ENCODE data around the gene PIGV.

Gene PIGV

GRCh38 chr1:26787706-26788514, at the start of gene PIGV:
Gene PIGV (plus strand): TSS chr1:26787950. CDS start chr1:26790816, 2,866 bp downstream.
- no peak for DNase-seq

DNA sequence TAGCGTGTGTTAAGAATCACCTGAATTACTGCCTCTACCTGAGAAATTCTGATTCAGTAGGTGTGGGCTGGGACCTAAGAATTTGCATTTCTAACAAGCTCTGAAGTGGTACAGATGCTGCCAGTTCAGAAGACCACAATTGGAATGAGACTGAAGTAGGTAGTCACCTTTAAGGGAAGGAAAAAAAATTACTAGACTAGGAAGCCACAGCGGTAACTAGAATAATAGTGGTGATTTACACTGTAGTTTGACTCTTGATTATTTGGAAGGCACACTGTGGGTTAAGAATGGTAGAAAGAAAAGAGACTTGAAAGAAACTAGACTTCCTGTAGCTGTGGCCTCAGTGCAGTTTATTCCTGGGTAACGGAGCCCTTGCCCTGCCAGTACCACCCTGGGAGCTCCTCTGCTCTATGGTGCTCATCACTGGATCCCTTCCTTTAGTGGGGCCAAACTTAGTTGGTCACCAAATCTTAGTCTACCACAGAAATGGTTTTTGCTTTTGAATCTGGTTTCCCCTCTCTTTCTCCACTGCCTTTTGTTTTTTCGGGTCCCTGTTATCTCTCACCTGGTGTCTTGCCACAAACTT, 48.3 kb upstream of the PIGV start:
- no peak for DNase-seq

DNA sequence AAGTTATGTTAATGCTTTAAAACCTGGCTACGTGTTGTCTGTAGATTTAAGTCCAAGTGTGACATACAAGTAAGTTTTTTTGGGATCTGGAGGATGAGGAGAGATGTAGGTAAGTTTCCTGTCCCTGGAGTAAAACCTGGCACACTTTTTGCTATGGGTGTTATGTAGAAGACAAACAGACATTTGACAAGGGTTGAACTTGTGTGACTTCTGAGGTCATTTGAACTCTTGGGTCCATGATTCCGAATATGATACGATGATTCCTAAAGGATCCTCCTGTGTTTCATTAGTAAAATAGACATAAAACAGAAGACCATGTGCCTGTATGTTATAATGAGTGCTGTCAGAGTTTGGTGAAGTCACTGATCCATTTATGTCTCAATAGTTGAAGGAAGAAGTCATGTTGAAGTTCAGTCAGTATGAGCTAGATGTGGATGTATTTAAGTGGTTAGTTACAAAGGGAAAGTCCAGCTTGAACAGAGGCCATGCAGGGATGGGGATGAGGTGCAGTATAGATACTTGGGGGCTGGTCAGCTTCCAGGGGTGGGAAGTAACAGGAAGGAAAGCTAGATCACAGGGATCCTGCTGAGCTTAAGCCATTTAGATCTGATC, 47.6 kb upstream of the PIGV start:
- DNase-seq = no peak

GRCh38 chr1:26740952-26741351, 46.8 kb upstream of the PIGV start:
- no peak for DNase-seq

- DNase-seq = no peak
Observed at GRCh38 chr1:26743426-26744059, 44.2 kb upstream of the PIGV start.

- peak; percentile 95 for DNase-seq
Observed at GRCh38 chr1:26744075-26744959, 43.4 kb upstream of the PIGV start.

GRCh38 chr1:26745191-26745590, 42.6 kb upstream of the PIGV start:
- no peak for DNase-seq

DNA sequence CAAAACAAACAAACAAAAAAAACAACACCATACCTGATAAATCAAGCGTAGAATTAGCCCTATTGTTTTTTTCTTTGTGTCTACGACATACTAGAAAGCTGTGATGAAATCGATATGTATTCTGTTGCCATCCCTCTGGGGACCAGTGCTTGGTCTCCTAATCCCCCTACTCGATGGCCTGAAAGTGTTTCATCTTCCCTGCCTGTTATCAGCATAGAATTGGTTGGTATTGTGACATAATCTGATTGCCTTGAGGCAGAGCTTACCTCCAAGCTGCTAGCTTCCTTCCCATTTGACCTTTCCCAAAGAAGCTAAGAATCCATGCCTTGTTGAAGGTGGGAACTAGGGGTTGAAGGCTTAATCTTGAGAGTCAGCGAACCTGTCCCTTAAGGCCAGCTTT, 40.7 kb upstream of the PIGV start:
- DNase-seq = no peak

DNA sequence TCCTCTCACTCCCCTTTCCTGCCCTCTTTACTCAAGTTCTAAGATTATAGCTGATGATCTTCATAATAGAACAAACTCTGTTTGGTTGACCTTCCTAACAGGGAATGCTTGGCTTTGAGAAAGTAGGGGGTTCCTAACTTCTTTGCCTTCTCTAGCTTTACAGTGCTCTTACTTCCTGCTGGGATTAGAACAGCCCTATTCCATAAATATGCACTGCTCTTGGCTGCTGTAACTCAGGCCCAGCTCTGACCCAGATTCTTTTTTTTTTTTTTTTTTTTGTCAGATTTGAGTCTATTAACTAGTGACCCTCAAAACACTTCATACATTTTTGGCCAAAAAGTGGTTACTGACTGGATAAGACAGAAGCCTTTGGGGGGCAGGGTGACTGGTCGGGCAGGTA, 39.4 kb upstream of the PIGV start:
- no peak for DNase-seq

- DNase-seq = no peak
Observed at GRCh38 chr1:26749458-26749857, 38.3 kb upstream of the PIGV start.

DNA sequence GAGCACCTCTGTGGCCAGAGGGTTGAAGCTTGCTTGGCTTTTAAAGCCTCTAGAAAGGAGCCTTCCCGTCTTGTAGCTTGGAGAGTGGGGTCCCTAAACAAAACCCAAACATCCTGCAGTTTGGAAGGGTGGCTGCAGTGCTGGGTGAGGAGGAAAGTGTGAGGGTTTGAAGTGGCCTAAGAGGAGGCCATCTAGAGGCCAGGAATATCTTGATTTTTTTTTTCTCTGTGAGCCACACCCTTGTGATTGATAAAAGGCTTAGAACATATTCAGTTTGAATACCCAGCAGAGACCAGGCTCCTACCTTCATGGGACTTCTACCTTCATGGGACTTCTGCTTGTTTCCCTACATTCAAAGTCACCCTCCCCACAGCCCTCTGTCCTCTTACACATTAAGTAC, 37.3 kb upstream of the PIGV start:
- no peak for DNase-seq

- DNase-seq = no peak
Observed at GRCh38 chr1:26752519-26752918, 35.2 kb upstream of the PIGV start.

DNA sequence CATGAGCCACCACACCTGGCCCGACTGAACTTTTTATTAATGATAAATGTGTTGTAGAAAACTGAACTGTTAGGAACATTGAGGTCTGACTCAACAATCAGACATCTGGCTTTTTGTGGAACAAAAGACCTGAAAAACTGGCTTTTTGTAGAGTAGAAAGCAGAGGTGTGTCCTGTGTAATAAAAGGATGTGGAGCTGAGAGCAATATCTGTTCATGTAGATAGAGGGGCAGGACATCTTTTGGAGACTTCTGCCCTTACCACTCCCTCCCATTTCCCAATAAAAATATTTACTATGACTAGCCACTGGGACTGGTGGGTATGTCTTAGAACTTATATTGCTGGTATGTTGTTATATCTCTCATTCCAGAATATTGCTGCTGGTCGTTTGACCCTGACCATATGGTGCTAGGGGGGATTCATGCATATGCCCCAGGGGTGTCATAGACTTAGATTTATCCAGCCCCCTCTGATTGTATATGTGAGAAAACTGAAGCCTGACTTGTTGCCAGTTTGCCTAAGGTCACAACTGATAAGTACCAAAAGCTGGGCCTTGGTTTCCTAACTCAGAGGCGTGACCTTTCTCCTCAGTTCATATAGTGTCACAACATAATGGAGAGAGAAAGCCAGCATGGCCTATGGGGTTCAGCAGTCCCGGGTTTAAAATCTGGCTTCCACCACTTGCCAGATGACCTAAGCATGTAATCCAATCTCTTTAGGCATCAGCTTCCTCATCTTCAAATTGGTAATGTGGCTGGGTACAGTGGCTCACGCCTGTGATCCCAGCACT, 33.5 kb upstream of the PIGV start:
- DNase-seq = no peak

DNA sequence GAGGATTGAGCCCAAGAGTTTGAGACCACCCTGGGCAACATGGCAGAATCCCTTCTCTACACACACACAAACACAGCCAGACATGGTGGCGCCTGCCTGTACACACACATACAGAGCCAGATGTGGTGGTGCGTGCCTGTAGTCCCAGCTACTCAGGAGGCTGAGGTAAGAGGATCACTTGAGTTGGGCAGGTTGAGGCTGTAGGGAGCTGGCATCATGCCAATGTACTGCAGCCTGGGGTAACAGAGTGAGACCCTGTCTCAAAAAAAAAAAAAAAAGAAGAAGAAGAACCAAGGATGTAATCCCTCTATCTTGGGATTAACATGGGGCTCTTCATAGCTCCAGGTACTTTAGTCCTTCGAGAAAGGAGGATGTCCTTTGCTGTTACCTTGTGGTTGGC, 29.4 kb upstream of the PIGV start:
- no peak for DNase-seq

GRCh38 chr1:26759531-26759930, 28.2 kb upstream of the PIGV start:
- no peak for DNase-seq

DNA sequence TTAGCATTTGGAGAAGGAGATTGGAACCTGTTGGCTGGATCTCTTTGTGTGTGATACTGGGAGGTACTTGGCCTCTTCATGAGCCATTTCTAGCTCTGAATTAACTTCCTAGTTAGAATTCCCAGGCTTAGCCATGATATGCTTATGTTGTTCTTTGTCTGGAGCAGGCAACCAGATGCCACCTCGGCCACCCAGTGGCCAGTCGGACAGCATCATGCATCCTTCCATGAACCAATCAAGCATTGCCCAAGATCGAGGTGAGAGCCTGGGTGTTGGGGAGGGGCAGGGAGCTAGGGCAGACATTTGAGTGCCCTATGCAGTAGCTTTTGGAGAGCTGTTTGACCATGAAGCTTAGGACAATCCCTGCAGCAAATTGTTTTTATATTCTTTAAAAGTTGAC, 26.5 kb upstream of the PIGV start:
- DNase-seq = no peak

- DNase-seq = no peak
Observed at GRCh38 chr1:26767714-26768113, 20.0 kb upstream of the PIGV start.

GRCh38 chr1:26768755-26769154, 19.0 kb upstream of the PIGV start:
- DNase-seq = no peak

DNA sequence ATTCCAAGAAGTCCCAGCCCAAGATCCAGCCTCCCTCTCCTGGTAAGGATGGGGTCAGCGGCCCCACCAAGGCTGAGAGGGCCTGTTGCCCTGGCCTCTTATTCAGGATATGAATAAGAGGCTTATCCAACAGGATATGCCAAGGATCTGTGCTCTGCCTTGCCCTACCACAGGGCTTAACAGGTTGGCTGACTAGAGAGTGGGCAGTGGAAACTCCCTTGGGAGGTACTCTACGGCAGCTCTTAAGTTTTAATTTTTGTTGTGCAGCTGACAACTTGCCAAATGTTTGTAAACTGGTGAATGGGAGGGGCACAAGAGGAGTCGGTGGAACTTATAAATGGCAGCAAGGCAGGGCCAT, 16.5 kb upstream of the PIGV start:
- DNase-seq = no peak

GRCh38 chr1:26771643-26772321, 16.0 kb upstream of the PIGV start:
- DNase-seq = no peak

- no peak for DNase-seq
Observed at GRCh38 chr1:26772687-26773086, 15.1 kb upstream of the PIGV start.

Measured in SIG-M5 (cell line).